ENCODE results near the gene GPR82. TPM values are rescaled to one million over a fixed set of nuclear protein-coding genes. Genes with fewer than 3 reads are reported as not detected.

The GPR82 gene
- polyA plus RNA-seq, 3 donors: 0.40 to 2.0 (median 0.67) TPM

- no peak for TF ChIP-seq CTCF (IDR thresholded peaks at IDR 0.05)
- H3K4me3 ChIP-seq (replicated peaks in 1 of 3; ENCODE audit: low read depth in 2 of 3, low read length in 3 of 3): no peak overlapping the region
- intact Hi-C loops (cut with micrococcal nuclease): no loop called here
- no peak overlapping the region for H3K4me2 ChIP-seq (replicated peaks; ENCODE audit: extremely low read depth, low read length, poor library complexity, severe bottlenecking)
- peaks cover 45% of the 10 kb centered on the region for H3K4me1 Mint-ChIP-seq
- H3K9ac ChIP-seq (ENCODE audit: insufficient read depth, low read length, poor library complexity, severe bottlenecking): no peak overlapping the region
- H3K36me3 ChIP-seq (replicated peaks in 1 of 2; ENCODE audit: control insufficient read depth in 1 of 2, insufficient read depth in 2 of 2, low read length in 2 of 2): no peaks in the 10 kb centered on the region
- no peaks in the 10 kb centered on the region for H3K9me3 ChIP-seq (replicated peaks in 1 of 2; ENCODE audit: control insufficient read depth in 1 of 2, insufficient read depth in 1 of 2, low read length in 2 of 2)
- peak overlapping the region in 1 of 7 donors; percentile 26 for H3K27ac Mint-ChIP-seq
- peaks cover 0 to 12% (median 0%) of the 10 kb centered on the region in 3 donors for H3K27me3 Mint-ChIP-seq (ENCODE audit: low read depth in 3 of 3)
- no peak overlapping the region for H3K4me3 Mint-ChIP-seq
- H2AFZ ChIP-seq (ENCODE audit: insufficient read depth, low read depth, low read length, poor library complexity, severe bottlenecking): no peak overlapping the region
- WGBS (ENCODE audit: insufficient coverage): no CpG with 5 or more reads among the region's 3 CpGs
- peaks cover 0 to 3% of the 10 kb centered on the region in 2 donors for H3K36me3 Mint-ChIP-seq
- H3K27me3 ChIP-seq (ENCODE audit: control insufficient read depth in 2 of 2, insufficient read depth in 2 of 2, low read length in 2 of 2): peaks cover 0 to 4% of the 10 kb centered on the region in 2 donors
- no peaks in the 10 kb centered on the region for H3K79me2 ChIP-seq (ENCODE audit: insufficient read depth, low read length)
- H3K9me3 Mint-ChIP-seq: no peaks in the 10 kb centered on the region
- no peak overlapping the region for H3K27ac ChIP-seq (ENCODE audit: low read depth in 1 of 2, low read length in 2 of 2)
- peaks cover 42 to 55% of the 10 kb centered on the region in 2 donors for H3K4me1 ChIP-seq (ENCODE audit: control insufficient read depth in 1 of 2, insufficient read depth in 2 of 2, low read length in 2 of 2)
- DNase-seq: no peak
- no peaks in the 10 kb centered on the region for H4K20me1 ChIP-seq (ENCODE audit: insufficient read depth, low read length)
These were observed 15.5 kb upstream of the GPR82 start for GRCh38 chrX:41708486-41708885.

GRCh38 chrX:41711021-41711667, 12.8 kb upstream of the GPR82 start:
- H3K9me3 ChIP-seq (replicated peaks in 1 of 2; ENCODE audit: control insufficient read depth in 1 of 2, insufficient read depth in 1 of 2, low read length in 2 of 2): peaks cover 0 to 1% of the 10 kb centered on the region in 2 donors
- no peaks in the 10 kb centered on the region for H4K20me1 ChIP-seq (ENCODE audit: insufficient read depth, low read length)
- H2AFZ ChIP-seq (ENCODE audit: insufficient read depth, low read depth, low read length, poor library complexity, severe bottlenecking): no peak overlapping the region
- Mint-ChIP-seq H3K36me3 (peaks cover 0 to 5% of the 10 kb centered on the region in 2 donors), H3K27me3 (ENCODE audit: low read depth in 3 of 3) (peaks cover 0 to 12% (median 0%) of the 10 kb centered on the region in 3 donors), H3K9me3 (peaks cover 0 to 1% (median 0%) of the 10 kb centered on the region in 7 donors), H3K4me1 (peaks cover 25% of the 10 kb centered on the region), H3K4me3 (no peak overlapping the region), H3K27ac (no peak overlapping the region)
- no peak overlapping the region for H3K4me3 ChIP-seq (replicated peaks in 1 of 3; ENCODE audit: low read depth in 2 of 3, low read length in 3 of 3)
- peaks cover 0 to 4% of the 10 kb centered on the region in 2 donors for H3K27me3 ChIP-seq (ENCODE audit: control insufficient read depth in 2 of 2, insufficient read depth in 2 of 2, low read length in 2 of 2)
- H3K4me1 ChIP-seq (ENCODE audit: control insufficient read depth in 1 of 2, insufficient read depth in 2 of 2, low read length in 2 of 2): peaks cover 22 to 28% of the 10 kb centered on the region in 2 donors
- no peak overlapping the region for H3K27ac ChIP-seq (ENCODE audit: low read depth in 1 of 2, low read length in 2 of 2)
- no peak for DNase-seq
- TF ChIP-seq CTCF (IDR thresholded peaks at IDR 0.05): no peak
- H3K9ac ChIP-seq (ENCODE audit: insufficient read depth, low read length, poor library complexity, severe bottlenecking): no peak overlapping the region
- H3K36me3 ChIP-seq (replicated peaks in 1 of 2; ENCODE audit: control insufficient read depth in 1 of 2, insufficient read depth in 2 of 2, low read length in 2 of 2): no peaks in the 10 kb centered on the region
- no peak overlapping the region for H3K4me2 ChIP-seq (replicated peaks; ENCODE audit: extremely low read depth, low read length, poor library complexity, severe bottlenecking)
- no peaks in the 10 kb centered on the region for H3K79me2 ChIP-seq (ENCODE audit: insufficient read depth, low read length)
- intact Hi-C loops (cut with micrococcal nuclease): no loop called here
- WGBS (ENCODE audit: insufficient coverage): no CpG with 5 or more reads among the region's 5 CpGs

Data from CD14-positive monocyte (primary cell).